GM19455 (cell line): ENCODE results near the gene ATG2B.
A peak's percentile ranks its signal among the peaks of the same experiment; 100 is the strongest.
"Not testable (repeated sequence)": the region's sequence is repeated elsewhere in the genome, so short reads cannot be mapped to it uniquely, and the experiment has no call there.

Source experiments
- ATAC-seq: cut with Tn5 transposase; IDR thresholded peaks from one replicate; pipeline ENCODE4 v1.9.1; 2021; ENCODE audit not compliant: unreplicated experiment

The ATG2B gene

DNA sequence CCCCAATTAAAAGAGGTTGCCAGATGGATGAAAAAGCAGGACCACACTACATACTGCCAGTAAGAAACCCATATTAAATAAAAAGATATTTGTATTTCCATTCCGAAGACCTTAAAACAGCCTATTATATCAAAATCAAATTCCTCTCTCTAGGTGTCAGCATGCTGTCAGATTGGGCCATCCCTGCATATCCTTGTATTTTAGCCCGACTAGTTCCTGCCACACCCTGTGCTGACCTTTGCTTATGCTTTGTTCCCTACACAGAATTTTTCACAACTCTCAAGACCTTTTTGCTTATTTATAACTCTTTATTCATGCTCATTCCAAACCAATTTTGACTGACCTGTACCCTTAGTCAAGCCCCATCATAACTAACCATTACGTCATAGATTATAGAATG lies 13.0 kb upstream of the ATG2B start:
- ATAC-seq = no peak

DNA sequence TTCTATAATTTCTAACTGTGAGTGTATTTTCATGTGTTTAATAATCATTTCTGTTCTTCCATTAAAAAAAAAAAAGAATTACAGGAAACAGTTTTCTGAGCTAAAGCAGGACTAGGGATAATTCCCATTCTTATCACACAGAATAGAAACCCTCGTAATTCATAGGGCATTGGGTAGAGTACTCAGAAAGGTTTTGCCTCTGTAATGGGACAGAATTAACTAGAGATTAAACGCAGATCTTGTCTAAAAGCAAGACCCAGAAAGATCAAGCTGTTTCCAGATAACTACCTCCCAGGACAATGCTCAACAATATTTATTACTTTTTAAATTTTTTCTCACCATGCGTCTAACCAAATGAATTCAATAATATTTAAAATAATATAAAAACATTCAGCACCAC lies 10.4 kb upstream of the ATG2B start:
- ATAC-seq = no peak

DNA sequence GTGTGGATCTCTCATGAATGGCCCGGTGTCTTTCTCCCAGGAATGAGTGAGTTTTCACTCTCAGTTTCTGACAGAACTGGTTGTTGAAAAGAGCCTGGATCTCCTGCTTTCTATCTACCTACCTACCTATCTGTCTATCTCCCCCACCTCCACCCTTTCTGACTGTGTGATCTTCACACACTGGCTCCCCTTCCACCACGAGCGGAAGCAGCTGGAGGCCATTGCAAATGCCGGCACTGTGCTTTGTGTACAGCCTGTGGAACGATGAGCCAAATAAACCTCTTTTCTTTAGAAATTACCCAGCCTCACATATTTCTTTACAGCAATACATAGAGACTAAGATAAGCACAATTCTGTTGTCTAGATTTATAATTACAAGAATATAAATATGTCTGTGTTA lies 7.4 kb upstream of the ATG2B start:
- no peak for ATAC-seq

- no peak for ATAC-seq
These were observed 5.4 kb upstream of the ATG2B start for GRCh38 chr14:96368534-96368933.

DNA sequence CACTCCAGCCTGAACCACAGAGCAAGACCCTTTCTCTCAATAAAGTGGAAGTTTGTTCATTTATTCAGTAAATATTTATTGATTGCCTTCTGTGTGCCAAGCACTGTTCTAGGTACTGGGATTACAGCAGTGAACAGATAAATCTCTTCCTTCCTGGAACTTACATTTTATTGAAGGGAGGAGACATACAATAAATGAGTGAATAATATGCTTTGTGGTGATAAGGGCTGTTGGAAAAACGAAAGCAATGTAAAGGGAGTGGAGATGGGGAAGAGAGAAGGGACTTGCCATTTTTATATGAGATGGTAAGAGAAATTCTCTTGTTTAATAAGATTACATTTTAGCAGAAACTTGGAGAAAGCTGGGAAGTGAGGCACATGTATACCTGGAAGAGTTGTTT lies 1.8 kb upstream of the ATG2B start:
- ATAC-seq = no peak

GRCh38 chr14:96363751-96364336 lies 703 bp upstream of the ATG2B start:
- peak; percentile 26 for ATAC-seq

GRCh38 chr14:96362071-96362964 lies 823 bp downstream of the ATG2B start:
- ATAC-seq = peak; percentile 26

GRCh38 chr14:96359959-96360358 lies 3.2 kb downstream of the ATG2B start:
- no peak for ATAC-seq

- no peak for ATAC-seq
These were observed 5.9 kb downstream of the ATG2B start for GRCh38 chr14:96357216-96357615.

DNA sequence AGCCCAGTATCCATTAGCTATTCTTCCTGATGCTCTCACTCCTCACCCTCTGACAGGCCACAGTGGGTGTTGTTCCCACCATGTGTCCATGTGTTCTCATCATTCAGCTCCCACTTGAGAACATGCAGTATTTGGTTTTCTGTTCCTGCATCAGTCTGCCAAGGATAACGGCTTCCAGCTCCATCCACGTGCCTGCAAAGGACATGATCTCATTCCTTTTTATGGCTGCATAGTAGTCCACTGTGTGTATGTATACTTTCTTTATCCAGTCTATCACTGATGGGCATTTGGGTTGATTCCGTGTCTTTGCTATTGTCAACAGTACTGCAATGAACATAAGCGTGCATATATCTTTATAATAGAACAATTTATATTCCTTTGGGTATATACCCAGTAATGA lies 8.9 kb downstream of the ATG2B start:
- ATAC-seq = no peak

DNA sequence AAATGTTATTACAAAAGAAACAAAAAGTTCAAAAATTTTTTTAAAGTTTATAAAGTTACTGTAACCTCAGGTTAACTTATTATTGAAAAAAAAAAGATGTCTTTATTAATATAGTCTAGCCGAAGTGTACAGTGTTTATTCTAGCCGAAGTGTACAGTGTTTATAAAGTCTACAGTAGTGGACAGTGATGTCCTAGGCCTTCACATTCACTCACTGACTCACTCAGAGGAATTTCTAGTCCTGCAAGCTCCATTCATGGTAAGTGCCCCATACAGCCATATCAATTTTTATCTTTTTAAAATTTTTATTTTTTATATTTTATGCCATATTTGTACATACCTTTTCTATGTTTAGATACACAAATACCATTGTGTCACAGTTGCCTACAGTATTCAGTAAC lies 10.4 kb downstream of the ATG2B start:
- no peak for ATAC-seq

DNA sequence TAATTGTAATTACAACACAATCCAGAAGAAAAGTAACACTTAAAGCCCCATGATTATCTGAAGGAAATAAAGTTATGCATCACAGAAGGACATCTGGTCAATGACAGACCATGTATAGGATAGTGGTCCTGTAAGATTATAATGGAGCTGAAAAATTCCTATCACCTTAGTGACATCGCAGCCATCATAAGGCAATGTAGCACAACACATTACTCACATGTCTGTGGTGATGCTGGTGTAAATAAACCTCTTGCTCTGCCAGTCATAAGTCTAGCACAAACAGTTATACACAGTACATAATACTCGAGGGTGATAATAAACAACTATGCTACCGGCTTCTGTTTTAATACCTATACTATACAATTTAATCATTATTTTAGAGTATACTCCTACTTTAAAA lies 11.2 kb downstream of the ATG2B start:
- ATAC-seq = no peak

GRCh38 chr14:96349286-96350075 lies 13.7 kb downstream of the ATG2B start:
- ATAC-seq = no peak

DNA sequence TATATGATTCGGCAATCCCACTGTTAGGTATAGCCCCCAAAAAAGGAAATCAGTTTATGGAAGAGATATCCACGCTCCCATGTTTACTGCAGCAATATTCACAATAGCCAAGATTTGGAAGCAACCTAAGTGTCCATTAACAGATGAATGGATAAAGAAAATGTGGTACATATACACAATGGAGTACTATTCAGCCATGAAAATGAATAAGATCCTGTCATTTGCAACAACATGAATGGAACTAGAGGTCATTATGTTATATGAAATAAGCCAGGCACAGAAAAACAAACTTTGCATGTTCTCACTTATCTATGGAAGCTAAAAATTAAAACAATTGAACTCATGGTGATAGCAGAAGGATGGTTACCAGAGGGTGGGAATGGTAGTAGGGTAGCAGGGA lies 15.2 kb downstream of the ATG2B start:
- ATAC-seq = not testable (repeated sequence)

- no peak for ATAC-seq
These were observed 17.5 kb downstream of the ATG2B start for GRCh38 chr14:96345669-96346068.

GRCh38 chr14:96341323-96341722 lies 21.8 kb downstream of the ATG2B start:
- ATAC-seq = no peak

DNA sequence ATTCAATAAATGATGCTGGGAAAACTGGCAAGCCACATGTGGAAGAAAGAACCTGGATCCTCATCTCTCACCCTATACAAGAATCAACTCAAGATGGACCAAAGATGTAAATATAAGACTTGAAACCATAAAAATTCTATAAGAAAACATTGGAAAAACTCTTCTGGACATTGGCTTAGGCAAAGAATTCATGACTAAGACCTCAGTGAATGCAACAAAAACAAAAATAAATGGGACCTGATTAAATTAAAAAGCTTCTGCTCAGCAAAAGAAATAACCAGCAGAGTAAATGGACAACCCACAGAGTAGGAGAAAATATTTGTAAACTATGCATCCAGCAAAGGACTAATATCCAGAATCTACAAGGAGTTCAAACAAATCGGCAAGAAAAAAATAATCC lies 24.6 kb downstream of the ATG2B start:
- ATAC-seq = no peak

- no peak for ATAC-seq
These were observed 38.9 kb downstream of the ATG2B start for GRCh38 chr14:96324219-96324618.

- ATAC-seq = no peak
These were observed 42.5 kb downstream of the ATG2B start for GRCh38 chr14:96320605-96321004.

DNA sequence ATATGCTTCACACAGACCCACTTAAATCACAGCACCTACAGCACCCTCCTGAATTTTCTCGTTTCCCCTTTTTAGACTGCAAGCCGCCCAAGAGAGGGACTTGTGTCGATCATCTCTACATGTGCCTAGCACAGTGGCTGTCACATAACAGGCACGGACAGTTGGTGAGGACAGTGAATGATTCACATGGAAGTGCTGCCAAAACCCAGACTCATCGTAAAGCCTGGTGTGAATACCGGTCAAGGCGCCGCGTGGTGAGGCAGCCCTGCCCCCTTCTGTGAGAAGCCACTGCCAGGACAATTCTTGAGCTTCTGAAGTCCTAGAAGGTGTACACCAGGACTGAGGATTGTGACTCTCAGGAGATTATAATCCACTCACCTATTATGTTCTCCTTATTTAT lies 44.3 kb downstream of the ATG2B start:
- ATAC-seq = no peak

DNA sequence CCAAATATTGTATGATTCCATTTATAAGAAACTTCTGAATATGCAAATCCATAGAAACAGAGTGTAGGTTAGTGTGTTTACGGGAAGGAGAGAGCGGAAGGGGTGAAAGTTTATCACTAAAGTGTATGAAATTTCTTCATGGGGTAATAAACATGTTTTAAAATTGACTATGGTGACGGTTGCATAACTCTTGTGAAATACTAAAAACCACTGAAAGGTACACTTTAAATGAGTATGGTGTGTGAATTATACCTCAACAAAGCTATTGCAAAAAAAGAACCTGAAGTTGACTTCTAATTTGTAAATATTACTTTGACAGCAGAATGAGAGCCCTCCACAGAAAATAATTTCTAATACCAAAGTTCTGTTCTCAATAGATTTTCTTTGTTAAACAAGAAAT lies 47.1 kb downstream of the ATG2B start:
- no peak for ATAC-seq

- no peak for ATAC-seq
These were observed 52.2 kb downstream of the ATG2B start for GRCh38 chr14:96310906-96311305.
